ENCODE measurements around the gene PARVB.
"Not testable (repeated sequence)": the region's sequence is repeated elsewhere in the genome, so short reads cannot be mapped to it uniquely, and the experiment has no call there.

PARVB gene

DNA sequence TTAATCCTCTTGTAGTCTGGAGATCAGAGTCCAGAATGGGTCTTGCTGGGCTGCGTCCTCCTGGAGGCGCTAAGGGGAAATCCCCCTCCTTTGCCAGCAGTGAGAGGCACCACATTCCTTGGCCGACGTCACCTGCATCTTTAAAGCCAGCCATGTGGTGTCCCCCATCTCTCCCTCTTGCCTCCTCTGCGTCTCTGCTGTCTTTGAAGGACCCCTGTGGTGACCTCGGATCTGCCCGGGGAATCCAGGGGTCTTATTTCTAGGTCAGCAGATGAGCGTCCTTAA lies 27.2 kb upstream of the PARVB start:
- DNase-seq (ENCODE audit: low read depth in 2 of 2) = no peak

DNA sequence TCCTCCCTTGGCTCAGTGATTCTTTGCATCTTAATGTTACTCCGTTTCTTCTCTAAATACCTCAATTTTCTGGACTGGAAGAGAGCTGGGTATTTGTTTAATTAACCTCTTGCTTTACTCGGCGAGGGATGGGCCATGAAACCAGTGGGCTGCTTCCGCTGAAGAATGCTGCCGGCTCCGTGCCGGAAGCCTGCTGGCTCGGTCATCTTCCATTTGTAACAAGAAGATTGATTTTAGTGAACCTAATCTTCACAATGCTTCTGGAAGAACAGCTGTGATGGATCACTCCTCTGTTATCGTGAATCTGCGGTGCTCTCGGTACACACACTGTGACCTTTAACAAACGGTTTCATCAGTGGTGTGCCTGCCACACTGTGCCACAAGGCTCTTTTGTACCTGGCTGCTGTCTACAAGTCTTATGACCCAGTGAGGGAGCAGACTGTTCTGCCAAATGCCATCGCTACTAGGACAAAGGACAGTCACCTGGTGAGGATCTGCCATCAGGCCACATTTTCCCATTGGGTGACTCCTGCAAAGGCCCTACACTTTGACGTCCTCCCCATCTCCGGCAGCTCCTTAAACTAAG lies 25.3 kb upstream of the PARVB start:
- DNase-seq (ENCODE audit: low read depth in 2 of 2) = no peak

DNA sequence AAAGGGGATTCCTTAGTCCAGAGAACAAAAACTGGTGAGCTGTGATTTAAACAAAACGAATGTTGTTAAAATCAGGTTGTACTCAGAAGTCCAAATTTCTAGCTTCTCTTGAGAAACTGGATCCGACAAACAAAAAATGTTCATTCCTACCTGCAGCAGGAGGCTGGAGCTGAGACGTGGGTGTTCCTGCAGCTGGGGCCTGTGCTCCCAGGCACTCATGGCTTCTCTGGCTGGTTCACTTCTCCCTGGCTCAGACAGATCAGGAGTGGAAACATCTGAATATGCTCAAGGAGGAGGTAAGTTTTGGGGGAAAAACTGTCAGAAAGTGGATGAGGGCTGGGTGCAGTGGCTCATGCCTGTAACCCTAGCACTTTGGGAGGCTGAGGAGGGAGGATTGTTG lies 24.7 kb upstream of the PARVB start:
- no peak for DNase-seq (ENCODE audit: low read depth in 2 of 2)

DNA sequence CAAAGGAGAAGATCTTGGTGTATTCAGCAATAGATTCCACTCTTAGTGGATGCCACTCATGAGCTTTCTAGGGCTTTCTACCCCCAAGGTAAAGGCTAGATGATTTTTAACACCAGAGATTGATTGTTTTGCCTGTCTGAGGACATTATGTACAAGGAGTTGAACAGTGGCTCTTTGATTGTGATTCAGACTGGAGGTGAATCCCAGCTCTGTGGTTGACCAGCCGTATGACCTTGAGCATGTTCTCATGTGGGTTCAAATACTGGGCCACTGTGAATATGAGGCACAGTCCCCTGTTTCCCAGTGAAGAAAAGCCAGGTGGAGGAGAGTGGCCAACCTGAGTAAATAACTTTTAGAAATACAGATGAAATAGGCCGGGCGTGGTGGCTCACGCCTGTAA lies 24.0 kb upstream of the PARVB start:
- DNase-seq (ENCODE audit: low read depth in 2 of 2) = no peak

DNA sequence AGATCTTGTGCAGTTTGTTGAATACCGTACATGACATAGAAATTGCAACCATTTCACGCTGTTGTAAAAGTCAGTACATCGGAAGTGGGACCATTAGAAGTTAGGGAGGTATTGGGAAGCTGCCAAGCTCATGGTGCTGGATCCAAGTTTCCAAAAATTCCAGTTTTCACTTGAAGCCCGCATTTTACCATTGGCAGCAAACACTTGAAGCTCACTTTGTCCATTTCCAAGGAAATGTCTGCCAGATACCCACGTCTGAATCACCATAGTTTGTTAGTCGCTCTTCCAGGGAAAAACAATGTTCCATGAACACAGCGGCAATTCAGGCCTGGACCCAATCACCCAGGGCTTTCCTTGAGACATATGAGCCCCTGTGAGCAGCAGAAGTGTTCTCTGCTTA lies 22.6 kb upstream of the PARVB start:
- no peak for DNase-seq (ENCODE audit: low read depth in 2 of 2)

DNA sequence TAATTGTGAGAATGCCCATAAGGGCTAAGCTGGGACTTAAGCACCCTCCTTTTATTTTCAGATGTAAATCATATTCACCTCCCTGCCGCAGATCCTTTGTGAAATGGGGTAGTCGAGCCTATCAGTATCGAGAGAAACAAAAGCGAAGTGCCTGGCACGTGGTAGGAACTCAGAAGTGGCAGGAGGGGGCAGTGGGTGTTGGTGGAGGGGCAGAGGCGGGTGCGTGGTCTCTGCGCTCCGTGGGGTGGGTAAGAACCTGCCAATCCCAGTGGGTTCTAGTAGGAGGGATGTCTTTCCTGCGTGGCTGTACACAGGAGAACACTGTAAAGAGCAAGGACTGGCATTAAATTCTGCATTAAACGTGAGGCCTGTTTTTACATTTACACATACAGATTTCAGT lies 21.8 kb upstream of the PARVB start:
- no peak for DNase-seq (ENCODE audit: low read depth in 2 of 2)

DNA sequence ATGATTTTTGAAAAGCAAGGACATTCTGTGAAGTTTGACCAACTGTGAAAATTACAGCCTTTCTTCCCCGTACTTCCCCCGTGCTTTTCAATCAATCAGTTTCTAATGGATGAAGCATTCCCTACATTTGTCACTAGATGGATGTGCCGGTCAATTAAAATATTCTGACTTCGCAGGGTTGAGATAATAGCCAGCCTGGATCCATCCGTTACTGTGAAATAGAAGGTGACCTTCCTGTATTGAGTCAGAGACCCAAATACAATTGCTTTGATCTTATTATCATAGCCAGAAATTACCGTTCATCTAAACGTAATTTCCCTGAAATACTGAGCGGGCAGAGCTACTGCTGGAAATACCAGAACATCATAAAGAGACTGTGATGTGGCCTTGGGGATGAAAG lies 21.1 kb upstream of the PARVB start:
- DNase-seq (ENCODE audit: low read depth in 2 of 2) = no peak

DNA sequence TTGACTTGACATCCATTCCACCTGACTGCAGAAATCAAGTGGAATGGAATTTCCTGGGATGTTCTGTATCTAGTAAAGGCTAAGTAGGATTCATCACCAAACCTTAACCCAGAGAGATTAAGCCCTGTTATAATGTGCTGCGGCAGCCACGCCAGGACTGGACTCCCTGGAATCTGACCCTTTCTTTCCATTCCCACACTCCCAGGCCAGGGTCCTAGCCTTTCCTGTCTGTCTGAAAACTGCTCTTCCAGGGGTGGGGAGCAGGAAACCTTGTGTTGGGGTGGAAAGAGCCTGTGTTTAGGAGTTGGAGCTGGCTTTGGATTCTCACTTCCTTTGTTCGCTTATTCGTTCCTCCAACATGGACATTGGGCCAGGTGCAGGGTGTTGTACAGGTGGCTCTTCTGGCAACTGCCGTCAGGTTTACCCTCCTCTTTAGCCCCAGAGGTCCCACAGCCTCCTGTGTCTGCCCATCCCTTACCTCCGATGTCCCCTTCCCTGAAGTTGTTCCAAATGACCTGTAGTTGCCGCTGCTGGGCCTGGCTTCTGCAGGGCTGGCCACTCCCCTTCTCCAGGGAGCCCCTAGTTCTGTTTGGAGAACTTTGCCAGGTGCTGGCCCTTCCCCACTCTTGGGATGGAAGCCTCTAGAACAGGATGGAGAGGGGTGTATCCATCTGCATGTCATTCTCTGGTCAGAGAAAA lies 20.5 kb upstream of the PARVB start:
- no peak for DNase-seq (ENCODE audit: low read depth in 2 of 2)

DNA sequence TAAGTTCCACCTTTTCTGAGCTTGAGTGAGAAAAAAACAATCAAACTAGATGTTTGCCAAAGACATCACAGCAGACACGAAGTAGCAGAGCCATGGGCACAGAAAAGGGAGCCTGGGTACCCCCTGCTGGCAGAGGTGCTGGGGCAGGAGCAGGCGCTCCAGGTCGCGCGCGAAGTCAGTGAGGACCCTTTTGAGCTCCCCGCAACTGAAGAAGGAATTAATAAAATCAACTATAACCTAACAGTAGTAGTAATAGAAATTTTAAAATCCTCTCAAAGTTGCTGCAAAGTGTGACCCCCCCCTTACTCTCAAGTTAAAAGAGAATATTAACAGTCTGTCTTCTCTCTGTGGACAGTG lies 20.0 kb upstream of the PARVB start:
- DNase-seq (ENCODE audit: low read depth in 2 of 2) = no peak

DNA sequence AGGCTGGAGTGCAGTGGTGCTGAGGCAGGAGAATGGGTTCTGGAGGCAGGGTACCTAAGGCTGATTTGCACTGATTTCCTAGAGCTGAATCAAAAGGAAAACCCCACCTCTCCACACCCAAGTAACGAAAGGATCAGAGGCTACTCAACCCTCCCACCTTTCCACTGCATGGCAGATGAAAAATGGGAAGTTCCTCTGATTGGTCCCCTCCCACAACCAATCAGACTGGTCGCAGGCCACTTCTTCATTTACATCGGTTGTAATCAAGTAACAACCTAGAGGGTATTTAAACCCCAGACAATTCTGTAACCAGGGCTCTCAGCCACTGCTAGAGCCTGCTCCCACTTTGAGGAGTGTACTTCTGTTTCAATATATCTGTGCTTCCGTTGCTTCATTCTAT lies 18.6 kb upstream of the PARVB start:
- no peak for DNase-seq (ENCODE audit: low read depth in 2 of 2)

DNA sequence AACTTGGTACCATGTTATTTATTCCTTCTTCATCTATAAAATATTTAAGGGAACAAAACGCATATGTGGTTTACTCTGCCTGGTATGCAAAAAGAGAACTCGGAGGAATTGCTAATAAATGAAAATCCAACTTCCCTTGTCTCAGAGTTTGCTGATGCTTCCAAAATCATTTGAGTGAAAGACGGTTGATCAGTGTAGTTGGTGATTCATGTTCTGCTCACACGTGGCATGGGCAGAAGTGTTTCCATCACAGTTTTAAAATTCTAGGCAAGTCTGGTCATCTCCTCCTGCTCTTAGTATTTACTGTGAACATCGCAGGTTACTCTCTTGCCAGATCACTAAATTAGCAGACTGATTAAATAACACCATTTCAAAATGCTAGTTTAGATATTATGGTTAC lies 11.9 kb upstream of the PARVB start:
- DNase-seq (ENCODE audit: low read depth in 2 of 2) = no peak

DNA sequence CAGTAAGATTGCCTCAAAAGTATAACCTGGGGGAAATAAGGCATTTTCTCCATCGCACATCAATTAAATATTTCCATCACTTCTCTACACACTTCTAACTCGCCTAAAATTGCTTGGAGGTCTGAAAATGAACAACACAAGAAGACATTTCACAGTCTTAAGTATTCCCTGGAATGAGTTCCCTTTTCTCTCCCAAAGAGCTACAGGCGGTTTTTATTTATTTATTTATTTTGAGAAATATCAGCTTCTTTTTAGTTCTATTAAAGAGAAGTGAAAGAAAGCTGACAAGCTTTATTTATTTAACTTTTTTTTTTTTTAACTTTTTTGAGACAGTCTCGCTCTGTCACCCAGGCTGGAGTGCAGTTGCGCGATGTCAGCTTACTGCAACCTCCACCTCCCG lies 11.5 kb upstream of the PARVB start:
- no peak for DNase-seq (ENCODE audit: low read depth in 2 of 2)

DNA sequence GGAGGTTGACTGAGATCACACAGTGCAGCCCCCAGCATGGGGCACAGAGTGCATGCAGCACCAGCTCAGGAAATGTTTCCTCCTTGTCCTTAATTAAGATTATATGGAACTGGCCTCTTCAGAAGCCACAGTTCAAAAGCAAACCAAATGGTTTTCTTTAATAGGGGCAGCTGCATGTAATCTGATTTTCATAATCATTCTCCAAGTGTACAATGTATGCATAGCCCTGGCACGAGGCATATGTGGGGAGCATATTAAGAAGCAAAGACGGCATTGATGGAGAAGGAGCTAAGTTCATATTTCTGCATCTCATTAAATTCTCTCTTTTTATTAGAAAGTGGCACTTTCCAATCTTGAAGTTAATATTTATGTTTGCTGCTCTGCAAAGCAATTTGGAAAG lies 9.9 kb upstream of the PARVB start:
- no peak for DNase-seq (ENCODE audit: low read depth in 2 of 2)

DNA sequence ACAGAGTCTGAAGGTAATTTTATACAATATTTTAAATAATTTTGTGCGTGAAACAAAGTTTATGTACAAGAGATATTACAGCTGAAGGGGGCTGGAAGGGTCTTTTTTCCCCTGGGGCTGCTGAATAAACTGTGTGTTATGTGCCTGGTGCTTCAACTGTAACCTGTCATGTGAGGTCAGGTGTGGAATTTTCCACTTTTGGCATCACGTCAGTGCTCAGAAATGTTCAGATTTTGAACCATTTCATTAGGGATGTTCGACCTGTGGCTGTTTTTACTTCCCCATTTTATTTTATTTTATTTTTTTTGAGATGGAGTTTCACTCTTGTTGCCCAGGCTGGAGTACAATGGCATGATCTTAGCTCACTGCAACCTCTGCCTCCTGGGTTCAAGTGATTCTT lies 7.5 kb upstream of the PARVB start:
- DNase-seq (ENCODE audit: low read depth in 2 of 2) = not testable (repeated sequence)

DNA sequence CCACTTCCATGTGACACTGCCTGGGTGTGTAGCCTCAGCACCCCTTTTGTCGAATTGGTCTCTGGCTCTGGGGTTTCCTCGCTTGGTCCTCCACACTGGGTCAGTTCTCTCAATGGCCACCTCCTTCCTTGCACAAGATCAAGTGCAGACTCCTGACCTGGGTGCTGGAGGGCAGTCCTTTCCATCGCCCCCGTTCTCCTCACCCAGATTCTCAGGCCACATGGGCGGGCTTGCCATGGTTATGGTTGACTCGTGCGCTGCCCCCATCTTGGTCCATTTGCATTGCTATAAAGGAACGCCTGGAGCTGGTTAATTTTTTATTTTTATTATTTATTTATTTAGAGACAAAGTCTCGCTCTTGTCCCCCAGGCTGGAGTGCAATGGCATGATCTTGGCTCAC lies 5.5 kb upstream of the PARVB start:
- no peak for DNase-seq (ENCODE audit: low read depth in 2 of 2)

DNA sequence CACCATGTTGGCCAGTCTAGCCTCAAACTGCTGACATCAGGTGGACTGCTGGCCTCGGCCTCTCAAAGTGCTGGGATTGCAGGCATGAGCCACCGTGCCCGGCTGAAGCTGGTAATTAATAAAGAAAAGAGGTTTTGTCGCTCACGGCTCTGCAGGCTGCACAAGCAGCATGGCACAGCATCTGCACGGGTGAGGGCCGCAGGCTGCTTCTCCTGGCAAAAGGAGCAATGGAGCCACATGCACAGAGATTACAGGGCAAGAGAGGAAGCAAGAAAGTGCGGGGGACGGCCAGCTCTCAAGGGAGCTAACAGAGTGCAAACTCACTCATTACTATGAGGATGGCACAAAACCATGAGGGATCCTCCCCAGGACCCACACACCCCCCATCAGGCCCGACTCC lies 4.7 kb upstream of the PARVB start:
- DNase-seq (ENCODE audit: low read depth in 2 of 2) = no peak

DNA sequence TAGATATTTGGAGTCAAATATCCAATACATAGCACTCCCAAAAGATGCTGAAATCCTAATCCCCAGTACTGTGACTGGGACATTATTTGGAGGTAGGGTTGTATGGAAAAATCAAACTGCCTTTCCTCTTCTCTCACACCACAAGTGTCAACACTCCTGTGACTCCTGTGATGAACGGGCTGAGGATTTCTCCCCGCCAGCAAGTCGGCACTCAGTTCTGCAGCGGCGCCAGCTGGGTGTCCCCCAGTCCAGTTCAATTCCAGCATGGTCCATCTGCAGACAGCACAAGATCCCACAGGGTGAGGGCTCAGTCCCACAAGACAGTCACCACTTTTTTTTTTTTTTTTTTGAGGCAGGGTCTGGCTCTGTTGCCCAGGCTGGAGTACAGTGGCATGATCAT lies 4.3 kb upstream of the PARVB start:
- DNase-seq (ENCODE audit: low read depth in 2 of 2) = no peak

DNA sequence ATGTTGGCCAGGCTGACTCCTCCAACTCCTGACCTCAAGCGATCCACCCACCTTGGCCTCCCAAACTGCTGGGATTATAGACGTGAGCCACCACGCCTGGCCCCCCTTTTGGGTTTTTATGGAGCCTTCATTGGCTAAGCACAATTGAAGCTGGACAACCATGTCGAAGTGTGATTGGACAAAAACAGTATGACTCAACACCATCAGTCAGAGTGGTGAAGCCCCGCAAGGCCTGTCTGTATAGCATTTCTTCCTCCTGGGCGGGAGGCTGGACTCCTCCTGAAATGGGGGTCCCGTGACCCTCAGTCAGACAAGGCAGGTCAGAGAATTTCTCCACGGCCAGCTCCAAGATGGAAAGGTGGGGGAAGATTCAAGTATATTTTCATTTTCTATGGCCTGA lies 3.1 kb upstream of the PARVB start:
- DNase-seq (ENCODE audit: low read depth in 2 of 2) = no peak

DNA sequence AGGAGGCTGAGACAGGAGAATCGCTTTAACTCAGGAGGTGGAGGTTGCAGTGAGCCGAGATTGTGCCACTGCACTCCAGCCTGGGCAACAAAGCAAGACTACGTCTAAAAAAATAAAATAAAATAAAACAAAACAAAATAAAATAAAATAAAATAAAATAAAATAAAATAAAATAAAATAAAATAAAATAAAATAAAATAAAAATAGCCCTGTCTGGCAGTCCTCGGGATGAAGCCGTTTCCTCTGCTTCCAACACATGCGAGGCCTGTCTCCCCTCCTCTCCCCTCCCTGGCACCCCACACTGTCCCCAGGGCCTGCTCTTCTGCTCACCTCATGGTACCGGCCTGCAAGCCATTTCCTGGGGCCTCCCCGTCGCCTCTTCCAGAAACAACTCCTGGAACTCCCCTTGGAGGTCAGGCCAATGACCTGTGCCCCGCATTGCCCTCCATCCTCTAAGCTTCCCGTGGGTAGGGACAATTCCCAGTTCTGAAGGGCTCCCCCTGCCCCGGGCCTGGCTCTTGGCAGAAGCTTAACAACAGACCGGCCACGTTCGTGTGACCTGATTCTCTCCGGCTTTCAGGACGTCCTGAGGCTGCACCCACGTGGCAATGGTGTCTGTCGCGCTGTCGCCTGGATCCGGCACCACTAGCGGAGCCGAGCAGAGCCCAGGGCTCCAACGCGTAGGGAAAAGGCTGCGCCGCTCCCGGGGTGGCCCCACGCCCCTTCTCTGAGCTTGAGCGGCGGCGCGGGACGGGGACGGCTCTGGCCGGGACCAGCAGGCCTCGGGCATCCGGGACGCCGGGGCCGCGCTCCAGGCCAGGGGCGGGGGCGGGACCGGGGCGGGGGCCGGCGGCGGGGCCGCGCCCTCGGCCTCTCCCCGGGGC lies 456 bp upstream of the PARVB start:
- DNase-seq (ENCODE audit: low read depth in 2 of 2) = no peak

DNA sequence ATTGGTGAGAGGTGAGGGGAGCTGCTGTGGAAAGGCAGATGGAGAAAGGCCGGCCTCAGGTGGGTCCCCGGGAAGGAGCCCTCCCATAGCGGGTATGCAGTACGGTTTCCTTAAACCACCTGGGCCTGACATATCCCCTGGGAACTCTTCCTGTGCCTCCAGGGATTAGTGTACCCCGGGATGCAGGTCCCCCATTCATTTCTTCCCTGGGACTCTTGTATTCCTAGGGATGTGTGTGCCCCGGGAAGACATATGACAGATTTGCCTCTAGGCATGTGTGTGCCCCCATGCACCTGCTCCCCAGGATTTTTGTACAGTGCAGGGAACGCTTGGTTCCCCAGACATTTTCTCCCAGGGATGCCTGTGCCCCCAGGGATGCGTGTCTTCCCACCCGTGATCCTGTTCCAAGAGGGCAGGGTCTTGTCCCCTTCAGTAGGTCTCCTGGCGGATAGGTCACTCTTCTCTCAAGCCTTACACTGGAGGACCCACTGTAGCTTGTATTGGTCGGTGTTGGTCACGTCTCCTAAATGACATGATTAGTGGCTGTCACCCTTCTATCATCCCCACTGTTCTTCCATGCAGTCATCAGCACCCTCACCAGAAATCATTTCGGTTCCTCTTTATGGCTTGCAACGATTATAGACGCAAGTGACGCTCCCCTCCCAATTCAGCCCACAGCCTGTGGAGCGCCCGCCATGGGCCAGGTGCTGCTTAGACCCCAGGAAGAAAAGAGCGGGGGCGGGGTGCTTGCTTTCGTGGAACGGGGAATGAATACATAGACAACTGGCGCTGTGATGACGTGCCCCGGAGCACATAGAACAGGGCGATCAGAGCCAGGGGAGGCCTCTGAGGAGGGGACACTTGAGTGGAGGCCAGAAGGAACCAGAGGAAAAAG lies 1.3 kb downstream of the PARVB start:
- no peak for DNase-seq (ENCODE audit: low read depth in 2 of 2)

DNA sequence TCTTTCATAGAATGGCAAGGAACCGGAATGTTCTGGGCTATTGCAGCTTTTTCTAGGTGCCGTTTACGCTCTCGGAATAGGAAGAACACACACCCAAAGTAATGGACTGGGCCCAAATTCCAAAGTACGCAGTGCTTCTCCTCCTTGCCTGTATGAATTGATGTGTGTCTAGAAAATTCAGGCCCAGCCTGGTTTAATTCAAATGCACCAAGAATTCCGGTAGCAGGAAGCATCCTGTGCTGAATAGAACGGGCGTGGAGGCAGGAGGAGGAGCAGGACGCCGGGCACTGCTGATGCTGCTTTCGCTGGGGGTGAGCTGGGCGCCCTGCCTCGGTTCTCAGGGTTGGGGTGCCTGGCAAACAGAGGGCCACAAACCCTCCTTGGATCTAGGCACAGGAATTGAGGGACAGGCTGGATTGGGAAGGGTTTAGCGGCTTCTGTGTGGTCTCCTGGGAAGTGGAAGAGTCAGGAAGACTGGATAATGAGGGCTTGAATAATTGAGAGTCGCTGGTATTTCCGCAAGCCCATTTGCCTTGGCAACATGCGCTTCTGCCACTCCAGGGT lies 2.0 kb downstream of the PARVB start:
- no peak for DNase-seq (ENCODE audit: low read depth in 2 of 2)

Data from stimulated activated CD8-positive, alpha-beta memory T cell treated with anti-CD3 and anti-CD28 coated beads, Interleukin-2, amount 100 ng/mL, for 1 hour (primary cell).